H1 (cell line): ENCODE results near the gene PTPRG. TPM values are rescaled to one million over a fixed set of nuclear protein-coding genes. Genes with fewer than 3 reads are reported as not detected.

ENCODE experiments used
- TAF1 ChIP-seq: IDR thresholded peaks from 2 replicates; pipeline ENCODE4 v1.6.1; 2011; ENCODE audit warnings: mild to moderate bottlenecking, low read depth, low read length
- polyA plus RNA-seq, 7 experiments: library from polyadenylated mRNA; depleted of rRNA in 3 of 7; stranded (reverse) in 5 of 7; unstranded in 2 of 7; fragments of >200 nt in 5 of 7; fragments of 200-250 nt in 2 of 7; gene quantifications; 1 replicate in 5 of 7; 2 replicates in 1 of 7; 4 replicates in 1 of 7; pipeline versions ENCODE4 v1.2.1 to v1.2.3, GENCODE V29; 2011 to 2013; ENCODE audit warnings: missing spikeins in 2 of 7, mixed read lengths in 2 of 7
- total RNA-seq: library from RNA; stranded (reverse); fragmentation: NEBNext Ultra II Directional; extraction: Animal tissue kit (Norgen Biotek cat#: 25700); gene quantifications from 2 replicates; pipeline ENCODE4 v1.2.1, GENCODE V29; 2021

The PTPRG gene
- total and polyA plus RNA-seq, 2 of the 8 experiments (the other 6 are each of a cell fraction or from before 2014, with no cell fraction given) = 23.3 to 96.2 TPM

GRCh38 chr3:61884794-61885193, 323.4 kb downstream of the PTPRG start (continued):
- no peak for TF ChIP-seq TAF1
